Dendritic cell treated with granulocyte-macrophage colony-stimulating factor and Interleukin-4, amounts not matched to agents 40 ng/mL and 50 ng/mL, for 4 days (primary cell): ENCODE results near the gene ADAMTS2.

Experiments used
- H3K27ac Mint-ChIP-seq: one replicate; pipeline ENCODE4 v1.8.0; 2022; ENCODE audit warnings: mild to moderate bottlenecking, mixed read lengths
- H3K27me3 Mint-ChIP-seq: one replicate; pipeline ENCODE4 v1.8.0; 2022; ENCODE audit warnings: mild to moderate bottlenecking, mixed read lengths
- H3K36me3 Mint-ChIP-seq: one replicate; pipeline ENCODE4 v1.8.0; 2022; ENCODE audit warnings: low read depth, mixed read lengths
- H3K4me1 Mint-ChIP-seq: one replicate; pipeline ENCODE4 v1.8.0; 2022; ENCODE audit warnings: low read depth, mixed read lengths
- H3K4me3 Mint-ChIP-seq: one replicate; pipeline ENCODE4 v1.8.0; 2022; ENCODE audit warnings: mild to moderate bottlenecking, moderate library complexity, mixed read lengths
- H3K9me3 Mint-ChIP-seq: one replicate; pipeline ENCODE4 v1.8.0; 2022; ENCODE audit warnings: mixed read lengths
- intact Hi-C: fragments of 100-400 bp; cut with micrococcal nuclease; formaldehyde crosslinking; loops from one replicate; pipeline ENCODE4 v1.15.0; 2022

Gene ADAMTS2

GRCh38 chr5:179300581-179301180 is 44.6 kb downstream of the ADAMTS2 start:
- no peak overlapping the region for H3K4me3 Mint-ChIP-seq
- peaks cover 1% of the 10 kb centered on the region for H3K27me3 Mint-ChIP-seq
- peaks cover 6% of the 10 kb centered on the region for H3K4me1 Mint-ChIP-seq
- intact Hi-C loops: no loop called here
- H3K27ac Mint-ChIP-seq: no peak overlapping the region
- H3K9me3 Mint-ChIP-seq: peaks cover 23% of the 10 kb centered on the region
- H3K36me3 Mint-ChIP-seq: no peaks in the 10 kb centered on the region

DNA sequence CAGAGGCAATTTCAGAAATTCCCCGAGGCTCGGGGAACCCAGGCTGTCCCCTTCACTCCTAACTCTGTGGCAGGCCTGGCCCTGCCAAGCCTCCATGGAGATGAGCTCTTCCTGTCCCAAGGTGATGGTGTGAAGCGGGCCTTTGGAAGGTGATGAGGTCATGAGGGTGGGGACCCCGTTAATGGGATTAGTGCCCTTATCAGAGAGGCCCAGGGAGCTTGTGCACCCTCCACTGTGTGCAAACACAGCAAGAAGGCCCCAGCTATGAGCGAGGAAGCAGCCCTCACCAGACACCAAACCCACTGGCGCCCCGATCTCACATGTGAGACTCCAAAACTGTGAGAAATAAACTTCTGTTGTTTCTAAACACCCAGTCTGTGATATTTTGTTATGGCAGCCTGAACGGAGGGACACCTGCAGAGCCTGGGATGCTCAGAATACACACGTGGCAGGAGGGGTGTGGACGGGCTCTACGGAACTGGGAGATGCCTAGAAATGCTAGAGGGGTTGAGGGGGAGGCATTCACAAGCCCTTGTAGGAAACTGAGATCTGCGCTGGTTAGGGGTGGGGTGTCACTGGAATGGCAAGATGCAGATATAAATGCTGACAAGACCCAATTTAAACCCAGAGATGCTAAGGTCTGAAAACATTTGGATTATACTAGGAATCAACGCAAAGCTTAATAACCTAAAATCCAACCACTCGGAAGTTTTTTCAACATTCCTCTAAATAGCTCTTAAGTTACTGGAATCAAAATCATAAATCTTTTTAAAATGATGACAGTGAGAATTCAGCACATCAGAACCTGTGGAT is 46.9 kb downstream of the ADAMTS2 start:
- H3K9me3 Mint-ChIP-seq: no peaks in the 10 kb centered on the region
- no peak overlapping the region for H3K4me3 Mint-ChIP-seq
- H3K4me1 Mint-ChIP-seq: peaks cover 6% of the 10 kb centered on the region
- no peaks in the 10 kb centered on the region for H3K27me3 Mint-ChIP-seq
- no peaks in the 10 kb centered on the region for H3K36me3 Mint-ChIP-seq
- intact Hi-C loops: no loop called here
- no peak overlapping the region for H3K27ac Mint-ChIP-seq

DNA sequence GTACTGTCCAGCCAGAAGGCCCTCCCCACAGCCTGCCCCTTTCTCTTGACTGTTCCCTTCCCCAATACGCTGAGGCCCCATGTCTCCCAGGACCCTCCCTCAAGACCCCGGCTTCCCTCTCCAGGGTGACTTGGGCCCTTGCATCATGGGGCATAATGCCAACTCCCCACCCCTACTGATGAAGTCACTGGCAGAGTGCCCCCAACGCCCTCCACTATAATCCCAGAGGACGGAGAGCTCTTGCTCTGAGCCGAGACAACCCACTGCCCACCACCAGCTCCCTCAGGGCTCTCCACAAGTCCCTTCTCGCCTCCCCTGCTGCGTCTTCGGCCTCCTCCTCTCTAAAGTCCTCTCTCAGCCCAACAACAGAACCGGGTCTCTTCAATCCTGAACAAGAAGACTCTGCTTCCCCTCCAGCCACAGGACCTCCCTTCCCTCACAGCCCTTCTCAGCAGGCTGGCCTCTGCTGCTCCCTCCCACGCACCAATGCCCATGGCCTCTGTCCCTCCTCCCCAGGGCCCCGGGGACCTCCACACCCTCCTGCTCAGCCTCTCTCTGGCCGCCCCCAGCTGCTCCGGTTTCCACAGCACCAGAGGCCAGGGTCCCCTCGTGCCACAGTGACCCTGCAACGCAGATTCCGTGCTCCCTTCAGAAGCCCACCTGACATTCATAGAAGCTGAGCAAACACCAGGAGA is 47.6 kb downstream of the ADAMTS2 start:
- Mint-ChIP-seq H3K27me3 (no peaks in the 10 kb centered on the region), H3K4me3 (no peak overlapping the region), H3K36me3 (no peaks in the 10 kb centered on the region), H3K27ac (no peak overlapping the region), H3K4me1 (peaks cover 4% of the 10 kb centered on the region), H3K9me3 (no peaks in the 10 kb centered on the region)
- intact Hi-C loops: no loop called here

- Mint-ChIP-seq H3K4me1 (no peaks in the 10 kb centered on the region), H3K36me3 (no peaks in the 10 kb centered on the region), H3K27me3 (no peaks in the 10 kb centered on the region), H3K27ac (no peak overlapping the region), H3K9me3 (no peaks in the 10 kb centered on the region), H3K4me3 (no peak overlapping the region)
- intact Hi-C loops: no loop called here
Observed at GRCh38 chr5:179297026-179297425, 48.2 kb downstream of the ADAMTS2 start.

DNA sequence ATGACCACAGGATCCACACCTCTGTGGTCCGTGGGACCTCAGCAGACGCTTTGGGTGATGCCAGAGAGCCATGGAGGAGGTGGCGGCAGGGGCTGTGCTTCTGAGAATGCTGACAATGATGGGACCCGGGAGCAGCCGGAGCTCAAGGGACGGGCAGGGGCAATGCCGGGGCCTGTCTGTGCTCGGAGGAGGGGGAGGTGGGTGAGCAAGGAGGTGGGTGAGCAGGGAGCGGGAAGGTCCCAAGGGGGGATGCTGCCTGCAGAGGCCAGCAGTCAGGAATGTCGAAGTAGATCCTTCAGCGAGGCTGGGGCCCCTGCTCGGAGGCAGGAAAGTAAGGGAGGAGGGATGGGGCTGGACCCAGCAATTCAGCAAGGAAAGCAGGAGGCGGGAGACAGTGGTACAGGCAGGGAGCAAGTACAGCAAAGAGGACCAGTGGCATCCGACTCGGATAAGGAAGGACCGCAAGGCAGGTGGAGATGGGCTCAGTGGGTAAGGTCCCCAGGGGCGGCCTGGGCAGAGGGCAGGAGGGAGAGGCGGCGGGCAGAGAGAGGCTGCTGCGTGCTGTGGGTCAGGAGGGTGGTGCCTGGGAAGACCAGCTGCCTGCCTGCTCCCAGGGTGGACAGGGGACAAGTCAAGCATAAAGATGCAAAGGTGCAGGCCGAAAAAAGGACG is 49.0 kb downstream of the ADAMTS2 start:
- Mint-ChIP-seq H3K27ac (no peak overlapping the region), H3K36me3 (no peaks in the 10 kb centered on the region), H3K27me3 (no peaks in the 10 kb centered on the region), H3K9me3 (no peaks in the 10 kb centered on the region), H3K4me1 (no peaks in the 10 kb centered on the region), H3K4me3 (no peak overlapping the region)
- intact Hi-C loops: no loop called here

GRCh38 chr5:179295778-179296149 is 49.5 kb downstream of the ADAMTS2 start:
- Mint-ChIP-seq H3K36me3 (no peaks in the 10 kb centered on the region), H3K27me3 (no peaks in the 10 kb centered on the region), H3K4me3 (no peak overlapping the region), H3K4me1 (no peaks in the 10 kb centered on the region), H3K9me3 (no peaks in the 10 kb centered on the region), H3K27ac (no peak overlapping the region)
- intact Hi-C loops: no loop called here

DNA sequence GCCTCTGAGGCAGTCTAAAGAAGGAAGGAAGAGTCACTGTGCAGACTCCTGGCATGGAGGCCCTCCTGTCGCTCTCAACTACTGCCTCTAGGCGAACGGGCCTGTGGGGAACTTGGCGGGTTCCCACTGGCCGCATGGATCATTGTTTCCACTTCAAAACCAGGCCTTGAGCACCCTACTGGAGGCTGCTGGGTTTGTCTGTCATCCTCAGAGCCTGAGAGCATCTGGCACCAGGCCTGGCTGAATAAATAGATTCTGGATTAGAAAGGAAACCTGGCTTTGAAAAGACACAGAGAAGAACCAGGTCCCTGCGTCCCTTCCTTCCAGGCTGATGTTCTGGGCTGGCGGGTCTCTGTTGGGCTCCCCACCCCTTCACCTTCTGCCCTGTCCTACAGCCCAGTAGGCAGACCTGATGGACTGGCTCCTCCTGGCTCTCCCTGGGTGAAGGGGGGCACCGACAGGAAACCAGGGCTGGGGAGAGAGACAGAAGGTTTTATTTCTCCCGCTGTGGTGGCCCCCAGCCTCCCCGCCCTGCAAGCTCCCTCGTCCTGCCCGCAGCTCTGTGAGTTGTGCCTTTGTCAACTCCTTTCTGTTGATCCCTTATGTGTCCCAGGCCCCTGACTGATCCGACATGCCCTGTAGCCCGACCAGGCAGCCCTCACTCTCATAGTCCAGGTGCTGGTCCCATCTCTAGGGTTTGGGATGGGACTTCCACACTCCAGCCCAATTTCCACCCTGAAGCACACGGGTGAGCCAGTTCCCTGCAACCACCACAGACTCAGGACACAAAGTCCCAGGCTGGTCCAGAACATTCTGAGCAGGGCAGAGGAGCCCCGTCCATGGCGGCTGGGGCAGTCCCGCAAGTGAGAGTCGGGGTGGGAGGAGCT is 50.1 kb downstream of the ADAMTS2 start:
- no peaks in the 10 kb centered on the region for H3K36me3 Mint-ChIP-seq
- no peak overlapping the region for H3K27ac Mint-ChIP-seq
- H3K27me3 Mint-ChIP-seq: no peaks in the 10 kb centered on the region
- H3K4me3 Mint-ChIP-seq: no peak overlapping the region
- intact Hi-C loops: no loop called here
- H3K9me3 Mint-ChIP-seq: no peaks in the 10 kb centered on the region
- no peaks in the 10 kb centered on the region for H3K4me1 Mint-ChIP-seq

GRCh38 chr5:179294131-179294780 is 51.0 kb downstream of the ADAMTS2 start:
- no peaks in the 10 kb centered on the region for H3K36me3 Mint-ChIP-seq
- H3K4me1 Mint-ChIP-seq: no peaks in the 10 kb centered on the region
- intact Hi-C loops: no loop called here
- no peak overlapping the region for H3K4me3 Mint-ChIP-seq
- no peaks in the 10 kb centered on the region for H3K9me3 Mint-ChIP-seq
- peaks cover 2% of the 10 kb centered on the region for H3K27me3 Mint-ChIP-seq
- H3K27ac Mint-ChIP-seq: no peak overlapping the region

DNA sequence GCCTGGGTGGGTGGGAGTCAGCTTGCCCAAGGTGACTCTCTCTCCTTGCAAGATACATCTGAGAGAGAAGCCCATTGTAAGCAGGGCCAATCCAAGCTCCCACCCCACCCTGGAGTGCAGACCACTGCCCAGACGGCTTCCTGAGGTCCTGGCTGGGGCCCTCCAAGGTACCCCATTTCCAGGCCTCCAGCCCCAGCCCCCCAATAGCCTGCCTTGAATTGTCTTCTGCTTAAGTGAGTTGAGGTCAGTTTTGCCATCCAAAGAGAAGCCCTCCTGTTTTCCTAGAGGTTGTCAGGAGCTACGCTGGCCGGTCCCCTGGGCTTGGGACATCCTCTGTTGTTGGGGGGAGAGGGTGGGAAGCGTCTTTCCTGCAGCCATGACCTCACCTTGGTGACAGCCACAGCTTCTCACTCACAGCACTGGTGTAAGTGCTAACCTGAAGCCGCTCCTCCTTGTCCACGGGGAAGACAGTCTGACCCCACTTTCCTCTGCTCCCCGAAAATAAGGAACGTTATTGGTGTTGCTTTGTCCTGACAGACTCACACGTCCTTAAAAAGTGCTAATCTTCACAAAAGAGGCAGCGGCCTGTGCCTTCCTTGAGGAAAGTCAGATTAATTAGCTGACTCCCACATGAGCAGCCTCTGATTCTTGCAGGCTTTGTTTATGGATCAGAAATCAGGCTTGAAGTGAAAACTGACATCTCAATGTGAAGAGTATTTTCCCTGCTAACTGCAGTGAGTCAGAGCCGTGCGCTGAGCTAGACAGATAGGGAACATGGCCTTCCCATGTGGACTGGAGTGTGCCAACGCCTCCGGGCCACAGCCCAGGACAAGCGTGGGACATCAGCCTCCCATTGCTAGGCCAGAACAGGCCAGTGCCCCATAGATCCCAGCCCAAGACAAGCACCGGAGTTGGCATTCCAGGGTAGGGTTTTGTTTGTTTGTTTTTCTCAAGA is 52.3 kb downstream of the ADAMTS2 start:
- H3K4me3 Mint-ChIP-seq: no peak overlapping the region
- no peaks in the 10 kb centered on the region for H3K9me3 Mint-ChIP-seq
- intact Hi-C loops: no loop called here
- no peak overlapping the region for H3K27ac Mint-ChIP-seq
- no peaks in the 10 kb centered on the region for H3K4me1 Mint-ChIP-seq
- peaks cover 2% of the 10 kb centered on the region for H3K27me3 Mint-ChIP-seq
- H3K36me3 Mint-ChIP-seq: no peaks in the 10 kb centered on the region

GRCh38 chr5:179292202-179292601 is 53.1 kb downstream of the ADAMTS2 start:
- H3K4me1 Mint-ChIP-seq: no peaks in the 10 kb centered on the region
- H3K27ac Mint-ChIP-seq: no peak overlapping the region
- intact Hi-C loops: no loop called here
- no peaks in the 10 kb centered on the region for H3K9me3 Mint-ChIP-seq
- H3K27me3 Mint-ChIP-seq: peaks cover 2% of the 10 kb centered on the region
- H3K4me3 Mint-ChIP-seq: no peak overlapping the region
- H3K36me3 Mint-ChIP-seq: no peaks in the 10 kb centered on the region

GRCh38 chr5:179290681-179291540 is 54.4 kb downstream of the ADAMTS2 start:
- intact Hi-C loops: no loop called here
- no peak overlapping the region for H3K4me3 Mint-ChIP-seq
- H3K27ac Mint-ChIP-seq: no peak overlapping the region
- peaks cover 2% of the 10 kb centered on the region for H3K27me3 Mint-ChIP-seq
- no peaks in the 10 kb centered on the region for H3K36me3 Mint-ChIP-seq
- H3K9me3 Mint-ChIP-seq: no peaks in the 10 kb centered on the region
- H3K4me1 Mint-ChIP-seq: no peaks in the 10 kb centered on the region
